ENCODE data around the gene PRXL2B. TPM values are rescaled to one million over a fixed set of nuclear protein-coding genes. Genes with fewer than 3 reads are reported as not detected.
A peak's percentile ranks its signal among the peaks of the same experiment; 100 is the strongest.

The PRXL2B gene
- total RNA-seq, 2 experiments from 2014 or later, result 5.2 to 10.4 TPM

DNA sequence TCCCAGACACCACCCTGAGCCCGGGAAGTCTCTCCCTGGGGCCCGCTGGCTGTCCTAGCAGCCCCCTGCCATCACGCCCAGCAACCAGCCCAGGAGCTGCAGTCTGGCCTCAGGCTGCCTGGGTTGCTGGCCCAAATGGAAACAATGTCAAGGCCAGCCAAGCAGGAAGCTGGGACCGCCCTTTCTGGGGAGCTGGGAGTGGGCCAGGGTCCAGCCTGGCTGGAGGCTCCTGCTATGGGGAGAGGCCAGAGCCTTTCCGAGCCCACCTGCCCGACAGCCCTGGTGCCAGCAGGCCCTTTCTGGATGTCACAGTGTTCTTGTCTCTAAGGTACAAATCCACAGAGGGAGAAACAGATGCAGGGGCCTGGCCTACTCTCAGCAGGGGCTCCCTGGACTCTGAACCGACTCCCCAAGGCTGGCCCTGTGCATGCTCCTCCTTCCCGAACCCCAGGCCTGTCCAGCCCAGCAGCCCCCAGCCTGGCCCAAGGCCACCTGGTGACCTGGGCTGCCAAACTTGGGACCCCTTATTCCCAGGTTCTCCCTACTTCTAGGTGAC is 47.4 kb downstream of the PRXL2B start:
- no peaks in the 10 kb centered on the region for H3K36me3 ChIP-seq (ENCODE audit: insufficient read depth, low read length)
- peaks cover 10% of the 10 kb centered on the region; the same call in 1 of the 2 replicates for H3K9me3 ChIP-seq (ENCODE audit: low read length)
- no peaks in the 10 kb centered on the region for H3K79me2 ChIP-seq (ENCODE audit: insufficient read depth, low read depth, low read length)
- intact Hi-C loops (cut with micrococcal nuclease; ENCODE audit: unreplicated experiment), result no loop called here
- TF ChIP-seq EZH2phosphoT487 (IDR thresholded peaks at IDR 0.05; ENCODE audit: borderline replicate concordance, low read depth, low read length), result no peak
- TF ChIP-seq, protein P1, sequence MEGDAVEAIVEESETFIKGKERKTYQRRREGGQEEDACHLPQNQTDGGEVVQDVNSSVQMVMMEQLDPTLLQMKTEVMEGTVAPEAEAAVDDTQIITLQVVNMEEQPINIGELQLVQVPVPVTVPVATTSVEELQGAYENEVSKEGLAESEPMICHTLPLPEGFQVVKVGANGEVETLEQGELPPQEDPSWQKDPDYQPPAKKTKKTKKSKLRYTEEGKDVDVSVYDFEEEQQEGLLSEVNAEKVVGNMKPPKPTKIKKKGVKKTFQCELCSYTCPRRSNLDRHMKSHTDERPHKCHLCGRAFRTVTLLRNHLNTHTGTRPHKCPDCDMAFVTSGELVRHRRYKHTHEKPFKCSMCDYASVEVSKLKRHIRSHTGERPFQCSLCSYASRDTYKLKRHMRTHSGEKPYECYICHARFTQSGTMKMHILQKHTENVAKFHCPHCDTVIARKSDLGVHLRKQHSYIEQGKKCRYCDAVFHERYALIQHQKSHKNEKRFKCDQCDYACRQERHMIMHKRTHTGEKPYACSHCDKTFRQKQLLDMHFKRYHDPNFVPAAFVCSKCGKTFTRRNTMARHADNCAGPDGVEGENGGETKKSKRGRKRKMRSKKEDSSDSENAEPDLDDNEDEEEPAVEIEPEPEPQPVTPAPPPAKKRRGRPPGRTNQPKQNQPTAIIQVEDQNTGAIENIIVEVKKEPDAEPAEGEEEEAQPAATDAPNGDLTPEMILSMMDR (conservative IDR thresholded peaks at IDR 0.05; ENCODE audit: low read length), result no peak
- H3K4me2 ChIP-seq (ENCODE audit: low read length), result no peak overlapping the region
- no peak overlapping the region for H3K27ac ChIP-seq (ENCODE audit: low read depth, low read length, poor library complexity, severe bottlenecking)
- no peaks in the 10 kb centered on the region for H3K9me2 ChIP-seq (ENCODE audit: insufficient read depth, low read length)
- no peak for DNase-seq (ENCODE audit: low spot score)
- H3K4me1 ChIP-seq (ENCODE audit: insufficient read depth, low read length, poor library complexity, severe bottlenecking), result no peaks in the 10 kb centered on the region
- no peak overlapping the region for H2AFZ ChIP-seq (ENCODE audit: low read length)
- BruUV-seq (replicated peaks), result no TSS peak
- no peaks in the 10 kb centered on the region for H4K20me1 ChIP-seq (ENCODE audit: insufficient read depth, low read length)
- no peak overlapping the region for H3K4me3 ChIP-seq (ENCODE audit: low read depth, low read length, poor library complexity, severe bottlenecking)
- CTCF ChIA-PET (ENCODE audit: unreplicated experiment), result no interaction called here
- POLR2A ChIA-PET, result no interaction called here

DNA sequence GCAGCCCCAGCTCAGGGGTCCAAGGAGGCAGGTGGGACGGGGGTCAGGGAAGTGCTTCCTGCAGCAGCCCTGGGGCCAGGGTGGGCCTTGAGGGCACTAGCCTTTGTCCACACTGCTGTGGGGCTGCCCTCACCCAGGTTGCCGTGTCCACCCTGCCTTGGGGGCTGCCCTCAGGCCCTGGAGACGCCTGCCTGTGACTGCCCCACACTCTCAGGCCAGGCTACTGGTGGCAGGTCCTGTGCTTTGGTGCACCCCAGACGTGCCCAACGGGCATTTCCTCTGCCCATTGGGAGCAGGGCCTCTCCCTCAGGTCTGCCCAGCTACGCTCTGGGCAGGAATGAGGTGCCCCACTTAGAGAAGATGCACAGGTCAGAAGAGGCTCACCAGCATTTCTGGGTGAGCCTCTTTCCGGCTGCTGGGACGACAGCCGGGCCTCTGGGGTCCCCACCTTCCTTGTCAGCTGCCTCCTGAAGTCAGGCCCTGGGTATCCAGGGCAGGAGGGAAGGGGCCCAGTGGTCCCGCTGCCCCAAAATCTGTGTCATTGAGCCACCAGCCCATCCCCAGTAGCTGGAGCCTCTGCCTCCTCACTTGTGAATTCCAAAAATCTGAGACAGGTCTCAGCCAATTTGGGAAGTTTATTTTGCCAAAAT is 48.9 kb downstream of the PRXL2B start:
- ChIA-PET CTCF (ENCODE audit: unreplicated experiment) (no interaction called here), POLR2A (no interaction called here)
- H3K27ac ChIP-seq (ENCODE audit: low read depth, low read length, poor library complexity, severe bottlenecking), result no peak overlapping the region
- peaks cover 10% of the 10 kb centered on the region; the same call in 1 of the 2 replicates for H3K9me3 ChIP-seq (ENCODE audit: low read length)
- no peak for DNase-seq (ENCODE audit: low spot score)
- H3K9me2 ChIP-seq (ENCODE audit: insufficient read depth, low read length), result no peaks in the 10 kb centered on the region
- H2AFZ ChIP-seq (ENCODE audit: low read length), result no peak overlapping the region
- no peaks in the 10 kb centered on the region for H3K4me1 ChIP-seq (ENCODE audit: insufficient read depth, low read length, poor library complexity, severe bottlenecking)
- no peak overlapping the region for H3K4me2 ChIP-seq (ENCODE audit: low read length)
- TF ChIP-seq EZH2phosphoT487 (IDR thresholded peaks at IDR 0.05; ENCODE audit: borderline replicate concordance, low read depth, low read length), result no peak
- TF ChIP-seq, protein P1 (conservative IDR thresholded peaks at IDR 0.05; ENCODE audit: low read length), result no peak
- H3K4me3 ChIP-seq (ENCODE audit: low read depth, low read length, poor library complexity, severe bottlenecking), result no peak overlapping the region
- intact Hi-C loops (cut with micrococcal nuclease; ENCODE audit: unreplicated experiment), result no loop called here
- no peaks in the 10 kb centered on the region for H4K20me1 ChIP-seq (ENCODE audit: insufficient read depth, low read length)
- no TSS peak for BruUV-seq (replicated peaks)
- H3K79me2 ChIP-seq (ENCODE audit: insufficient read depth, low read depth, low read length), result no peaks in the 10 kb centered on the region
- H3K36me3 ChIP-seq (ENCODE audit: insufficient read depth, low read length), result no peaks in the 10 kb centered on the region

DNA sequence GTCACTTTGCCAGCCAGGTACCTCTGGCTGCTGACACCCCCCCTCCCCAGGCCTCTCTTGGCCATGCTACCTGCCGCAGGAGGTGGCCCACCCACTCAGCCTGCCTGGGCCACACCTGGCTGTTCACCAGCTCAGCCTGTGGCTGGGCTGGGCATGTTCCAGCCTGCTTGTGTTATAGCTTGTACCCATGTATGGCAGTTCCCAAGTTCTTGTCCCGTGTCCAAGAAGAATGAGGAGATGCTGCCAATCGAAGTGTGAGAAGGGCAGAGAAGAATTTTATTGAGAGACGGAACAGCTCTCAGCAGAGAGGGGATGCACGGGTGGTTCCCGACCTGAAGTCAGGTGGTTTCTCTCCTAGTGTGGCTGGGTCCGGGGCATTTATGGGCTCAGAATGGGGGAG is 50.2 kb downstream of the PRXL2B start:
- CTCF ChIA-PET (ENCODE audit: unreplicated experiment), result no interaction called here
- POLR2A ChIA-PET, result interaction anchor here (0.6 kb wide), 1 partner anchor 96 kb away, joined by 3 read pairs; no protein-coding TSS in a partner anchor
- intact Hi-C loops (cut with micrococcal nuclease; ENCODE audit: unreplicated experiment), result no loop called here
- BruUV-seq (replicated peaks), result TSS peak; percentile 61
- peaks cover 10% of the 10 kb centered on the region; the same call in 1 of the 2 replicates for H3K9me3 ChIP-seq (ENCODE audit: low read length)
- H3K79me2 ChIP-seq (ENCODE audit: insufficient read depth, low read depth, low read length), result no peaks in the 10 kb centered on the region
- H3K4me2 ChIP-seq (ENCODE audit: low read length), result no peak overlapping the region
- no peaks in the 10 kb centered on the region for H3K9me2 ChIP-seq (ENCODE audit: insufficient read depth, low read length)
- H3K27ac ChIP-seq (ENCODE audit: low read depth, low read length, poor library complexity, severe bottlenecking), result no peak overlapping the region
- no peaks in the 10 kb centered on the region for H4K20me1 ChIP-seq (ENCODE audit: insufficient read depth, low read length)
- TF ChIP-seq, protein P1 (conservative IDR thresholded peaks at IDR 0.05; ENCODE audit: low read length), result no peak
- TF ChIP-seq EZH2phosphoT487 (IDR thresholded peaks at IDR 0.05; ENCODE audit: borderline replicate concordance, low read depth, low read length), result no peak
- DNase-seq (ENCODE audit: low spot score), result peak; percentile 28
- H3K4me3 ChIP-seq (ENCODE audit: low read depth, low read length, poor library complexity, severe bottlenecking), result no peak overlapping the region
- H2AFZ ChIP-seq (ENCODE audit: low read length), result no peak overlapping the region
- no peaks in the 10 kb centered on the region for H3K36me3 ChIP-seq (ENCODE audit: insufficient read depth, low read length)
- no peaks in the 10 kb centered on the region for H3K4me1 ChIP-seq (ENCODE audit: insufficient read depth, low read length, poor library complexity, severe bottlenecking)

All from OCI-LY7 (cell line).